ENCODE measurements around the gene IFIT2.
"Not testable (repeated sequence)": the region's sequence is repeated elsewhere in the genome, so short reads cannot be mapped to it uniquely, and the experiment has no call there.

The IFIT2 gene

DNA sequence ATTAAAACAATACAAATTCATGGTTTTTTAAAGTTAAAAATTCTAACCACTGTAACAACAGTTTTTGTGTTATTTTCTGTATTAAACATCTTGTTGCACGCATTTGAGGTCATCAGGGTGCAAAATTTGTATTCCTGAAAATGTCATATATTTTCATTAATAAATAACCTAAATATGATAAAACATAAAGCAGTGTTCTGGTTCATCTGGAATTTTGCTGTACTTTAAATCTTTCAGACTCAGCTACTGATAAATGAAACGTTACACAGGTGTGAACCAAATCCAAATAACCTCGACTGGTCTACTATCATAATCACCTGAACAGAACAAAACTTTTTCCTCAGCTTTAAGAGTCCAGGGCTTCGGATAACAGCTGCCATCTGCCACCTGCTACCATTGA lies 6.9 kb downstream of the IFIT2 start:
- DNase-seq = no peak

DNA sequence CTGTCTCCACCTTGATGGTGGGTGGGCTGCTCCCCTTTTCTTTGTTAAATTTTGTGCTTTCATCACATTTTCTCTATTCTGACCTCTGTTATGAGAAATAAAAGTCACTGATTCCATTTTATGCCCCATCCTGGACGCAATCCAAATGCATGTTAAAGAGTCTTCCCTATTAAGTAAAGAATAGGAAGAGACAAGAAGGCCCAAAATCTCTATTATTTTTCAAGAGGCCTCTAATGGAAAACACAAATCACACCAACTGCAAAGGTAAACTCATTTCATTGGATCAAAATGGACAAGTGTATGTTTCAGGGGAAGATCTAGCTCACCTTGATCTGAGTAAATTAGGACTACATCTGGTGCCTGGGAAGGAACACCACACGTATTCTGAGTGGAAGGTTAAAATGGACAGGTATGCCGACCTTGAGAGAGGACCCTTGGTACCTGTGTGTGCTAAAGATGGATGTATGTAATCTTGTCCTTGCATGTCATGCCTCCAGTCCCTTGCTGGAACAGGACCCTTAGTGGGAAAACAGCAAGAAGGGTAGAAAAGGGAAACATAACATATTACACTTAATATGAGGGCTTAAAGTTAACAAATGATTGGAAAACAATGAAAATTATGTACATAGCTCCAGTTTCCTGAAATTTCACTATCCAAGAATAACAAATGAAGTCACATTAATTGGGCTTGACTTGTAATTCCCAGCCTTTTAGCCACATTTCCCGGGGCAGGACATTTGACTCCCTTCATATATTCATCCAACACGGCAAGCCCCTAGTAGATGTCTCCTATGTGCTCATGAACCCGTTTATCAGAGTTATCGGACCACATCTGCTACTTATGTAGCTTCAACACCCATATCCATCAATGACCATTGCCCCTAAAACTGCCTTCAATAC lies 7.6 kb downstream of the IFIT2 start:
- DNase-seq = no peak

DNA sequence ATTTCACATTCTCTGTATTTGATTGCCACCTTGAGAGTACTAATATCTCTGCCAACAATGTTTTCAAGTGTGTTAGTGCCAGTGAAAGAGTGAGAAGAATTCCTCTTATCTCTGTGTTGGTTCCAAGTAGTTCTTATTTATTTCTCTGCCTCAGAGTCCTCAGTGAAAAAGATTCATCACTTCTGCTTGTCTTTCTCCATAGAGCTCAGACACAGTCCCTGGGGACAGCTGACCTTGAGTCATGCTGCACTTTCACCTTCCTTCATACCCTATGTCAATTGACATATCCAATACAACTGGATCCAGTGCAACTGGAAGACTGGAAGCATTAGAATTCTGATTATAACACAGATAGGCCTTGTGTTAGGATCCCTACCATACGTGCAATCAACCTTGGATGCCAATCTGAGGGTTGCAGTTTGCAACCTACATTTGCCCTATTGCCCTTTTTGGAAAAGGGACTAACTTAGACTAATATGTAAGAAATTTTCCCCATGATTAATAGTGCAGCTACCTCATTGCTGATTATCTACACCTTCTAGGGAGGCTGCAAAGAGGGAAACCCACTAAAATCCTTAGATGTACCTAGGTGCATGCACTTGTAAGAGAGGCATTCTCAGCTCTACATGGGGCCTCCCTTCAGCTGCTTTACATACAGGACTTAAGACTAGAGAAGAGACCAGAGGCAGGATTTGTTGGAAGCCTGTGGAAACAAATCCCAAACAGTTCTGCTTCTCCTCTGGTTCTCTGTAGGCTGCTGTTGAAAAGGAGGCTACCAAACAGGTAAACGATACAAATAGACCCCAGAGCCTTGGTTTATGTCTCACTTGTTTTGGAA lies 8.4 kb downstream of the IFIT2 start:
- DNase-seq = no peak

DNA sequence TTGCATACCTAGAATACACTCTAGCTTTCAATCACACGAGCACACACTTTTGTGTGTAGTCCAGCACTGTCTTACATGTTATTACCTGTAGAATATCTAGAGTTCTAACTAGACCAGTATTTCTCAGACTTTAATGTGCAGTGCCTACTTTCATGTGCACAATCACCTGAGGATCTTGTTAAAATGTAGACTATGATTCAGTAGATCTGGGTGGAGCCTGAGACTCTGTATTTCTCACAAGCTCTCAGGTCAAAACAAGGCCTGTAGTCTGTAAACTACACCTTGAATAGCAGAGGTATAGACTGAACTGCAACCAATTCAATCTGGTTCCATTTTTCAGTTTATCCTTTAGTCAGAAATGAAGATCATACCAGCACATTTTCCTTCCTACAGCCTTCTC lies 11.1 kb downstream of the IFIT2 start:
- no peak for DNase-seq

DNA sequence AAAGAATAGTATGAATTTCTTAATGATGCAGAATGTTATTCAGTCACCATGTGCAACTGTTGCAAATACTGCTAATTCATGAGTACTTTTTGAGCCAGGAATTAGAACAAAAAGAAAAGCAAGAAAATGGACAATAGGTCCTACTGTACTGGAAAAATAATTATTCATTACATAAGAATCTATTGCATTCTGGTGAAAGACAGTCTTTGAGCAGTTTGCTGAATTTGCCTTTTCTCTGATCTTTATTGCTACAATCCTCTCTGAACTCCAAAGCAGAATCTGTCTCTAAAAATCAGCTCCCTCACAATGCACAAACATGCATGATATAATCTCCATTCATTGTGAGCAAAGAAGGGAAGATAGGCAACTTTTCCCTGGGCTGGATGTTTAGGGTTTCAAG lies 12.8 kb downstream of the IFIT2 start:
- no peak for DNase-seq

DNA sequence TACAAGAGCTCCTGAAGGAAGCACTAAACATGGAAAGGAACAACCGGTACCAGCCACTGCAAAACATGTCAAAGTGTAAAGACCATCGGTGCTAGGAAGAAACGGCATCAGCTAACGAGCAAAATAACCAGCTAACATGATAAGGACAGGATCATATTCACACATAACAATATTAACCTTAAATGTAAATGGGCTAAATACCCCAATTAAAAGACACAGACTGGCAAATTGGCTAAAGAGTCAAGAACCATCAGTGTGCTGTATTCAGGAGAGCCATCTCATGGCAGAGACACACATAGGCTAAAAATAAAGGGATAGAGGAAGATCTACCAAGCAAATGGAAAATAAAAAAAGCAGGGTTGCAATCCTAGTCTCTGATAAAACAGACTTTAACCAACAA lies 16.2 kb downstream of the IFIT2 start:
- DNase-seq = not testable (repeated sequence)

DNA sequence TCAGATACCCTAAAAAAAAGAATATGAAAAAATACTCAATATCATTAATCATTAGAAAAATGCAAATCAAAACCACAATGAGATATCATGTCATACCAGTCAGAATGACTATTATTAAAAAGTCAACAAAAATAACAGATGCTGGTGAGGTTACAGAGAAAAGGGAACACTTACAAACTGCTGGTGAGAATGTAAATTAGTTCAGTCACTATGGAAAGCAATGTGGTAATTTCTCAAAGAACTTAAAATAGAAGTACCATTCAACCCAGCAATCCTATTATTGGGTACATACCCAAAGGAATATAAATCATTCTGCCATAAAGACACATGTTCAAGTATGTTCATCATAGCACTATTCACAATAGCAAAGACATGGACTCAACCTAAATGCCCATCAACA lies 23.2 kb downstream of the IFIT2 start:
- DNase-seq = not testable (repeated sequence)

DNA sequence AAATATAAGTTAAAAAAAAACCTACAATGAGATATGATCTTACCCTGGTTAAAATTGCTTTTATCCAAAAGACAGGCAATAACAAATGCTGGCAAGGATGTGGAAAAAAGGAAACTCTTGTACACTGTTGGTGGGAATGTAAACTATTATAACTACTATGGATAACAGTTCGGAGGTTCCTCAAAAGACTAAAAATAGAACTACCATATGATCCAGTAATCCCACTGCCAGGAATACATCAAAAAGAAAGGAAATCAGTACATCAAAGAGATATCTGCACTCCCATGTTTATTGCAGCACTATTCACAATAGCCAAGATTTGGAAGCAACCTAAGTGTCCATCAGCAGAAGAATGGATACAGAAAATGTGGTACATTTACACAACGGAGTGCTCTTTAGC lies 24.0 kb downstream of the IFIT2 start:
- DNase-seq = not testable (repeated sequence)

DNA sequence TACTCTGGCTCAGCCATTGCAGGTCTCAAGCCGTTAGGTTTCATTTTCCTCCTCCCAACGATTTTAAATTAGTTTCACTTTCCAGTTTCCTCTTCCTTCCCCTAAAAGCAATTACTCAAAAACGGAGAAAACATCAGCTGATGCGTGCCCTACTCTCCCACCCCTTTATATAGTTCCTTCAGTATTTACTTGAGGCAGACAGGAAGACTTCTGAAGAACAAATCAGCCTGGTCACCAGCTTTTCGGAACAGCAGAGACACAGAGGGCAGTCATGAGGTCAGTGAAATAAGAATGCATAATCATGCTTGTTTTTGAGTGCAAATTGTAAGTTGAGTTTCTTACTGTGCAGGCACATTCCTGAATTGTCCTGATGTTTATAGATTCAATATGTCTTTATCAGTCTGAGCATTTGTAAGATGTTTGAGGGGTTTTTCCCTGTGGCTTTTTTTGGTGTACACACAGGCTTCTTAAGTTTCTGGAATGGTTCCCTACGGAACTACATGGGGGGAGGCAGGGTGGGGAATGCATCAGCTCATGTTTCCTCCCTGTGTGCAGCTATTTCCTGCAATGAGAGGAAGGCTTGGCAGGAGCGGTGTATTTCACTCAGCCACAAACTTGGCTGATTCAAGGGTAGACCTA lies 26.1 kb downstream of the IFIT2 start, which contains the start of gene IFIT3:
Gene IFIT3 (plus strand): TSS at position 195 of the 639 bp plus-strand sequence. CDS start 77 bp downstream, at position 272.
- DNase-seq = no peak

DNA sequence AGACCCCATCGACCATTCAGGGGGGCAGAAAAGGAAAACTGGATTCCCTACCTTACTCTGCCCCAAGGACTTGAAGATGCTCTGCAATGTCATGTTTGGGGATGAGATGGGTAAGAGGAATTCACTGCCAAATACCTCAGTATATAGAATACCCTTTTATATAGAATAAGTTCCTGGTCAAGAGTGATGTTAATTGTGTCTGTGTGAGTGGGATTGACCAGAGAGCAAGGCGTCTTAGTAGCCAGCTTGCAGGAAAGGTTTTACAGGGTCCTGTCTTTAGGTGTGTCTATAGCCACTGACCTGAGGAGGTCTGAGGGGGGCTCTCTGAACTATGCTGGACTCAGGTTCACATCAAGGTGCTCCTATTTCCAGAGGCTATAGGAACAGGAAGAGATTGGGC lies 27.3 kb downstream of the IFIT2 start:
- DNase-seq = no peak

DNA sequence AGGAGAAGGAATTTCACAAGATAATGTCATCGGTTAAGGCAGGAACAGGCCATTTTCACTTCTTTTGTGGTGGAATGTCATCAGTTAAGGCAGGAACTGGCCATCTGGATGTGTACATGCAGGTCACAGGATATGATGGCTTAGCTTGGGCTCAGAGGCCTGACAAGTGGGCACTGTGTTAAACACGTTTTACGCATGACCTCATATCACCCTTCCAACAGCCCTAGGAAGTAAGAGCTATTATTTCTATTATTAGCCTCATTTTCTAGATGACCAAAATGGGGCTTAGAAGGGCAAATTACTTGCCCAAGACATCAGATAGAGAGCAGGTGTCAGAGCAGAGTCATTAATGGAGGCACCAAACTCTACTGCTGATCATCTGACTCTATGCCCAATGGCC lies 28.2 kb downstream of the IFIT2 start:
- DNase-seq = not testable (repeated sequence)

DNA sequence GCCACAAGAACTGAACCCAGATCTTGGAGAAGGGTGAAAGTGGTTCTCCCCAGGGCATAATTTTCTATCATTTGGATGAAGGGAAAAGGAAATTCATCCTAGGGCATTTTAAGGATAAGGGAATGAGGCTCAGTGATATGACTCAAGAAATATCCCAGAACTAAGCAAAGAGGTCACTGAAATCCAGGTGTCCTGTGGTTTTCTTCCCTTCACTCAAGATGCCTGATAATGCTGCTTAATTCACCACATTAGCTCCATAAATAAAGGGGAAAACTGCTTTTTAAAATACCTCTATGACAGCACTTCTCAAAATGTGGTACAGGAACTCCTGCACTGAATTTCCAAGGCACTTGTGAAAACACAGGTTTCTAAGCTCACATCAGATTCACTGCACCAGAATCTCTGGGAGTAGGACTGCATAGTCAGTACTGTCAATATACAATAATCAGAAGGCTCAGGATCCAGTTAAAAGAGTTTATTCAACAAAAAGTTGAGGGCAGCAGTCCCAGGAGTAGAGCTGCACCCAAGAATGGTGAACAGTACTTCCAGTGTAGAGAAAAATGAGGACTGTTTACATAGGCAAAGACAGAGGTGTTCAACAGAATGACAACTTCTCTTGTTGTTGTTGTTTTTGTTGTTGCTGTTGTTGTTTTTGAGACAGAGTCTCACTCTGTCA lies 28.8 kb downstream of the IFIT2 start:
- DNase-seq = no peak

DNA sequence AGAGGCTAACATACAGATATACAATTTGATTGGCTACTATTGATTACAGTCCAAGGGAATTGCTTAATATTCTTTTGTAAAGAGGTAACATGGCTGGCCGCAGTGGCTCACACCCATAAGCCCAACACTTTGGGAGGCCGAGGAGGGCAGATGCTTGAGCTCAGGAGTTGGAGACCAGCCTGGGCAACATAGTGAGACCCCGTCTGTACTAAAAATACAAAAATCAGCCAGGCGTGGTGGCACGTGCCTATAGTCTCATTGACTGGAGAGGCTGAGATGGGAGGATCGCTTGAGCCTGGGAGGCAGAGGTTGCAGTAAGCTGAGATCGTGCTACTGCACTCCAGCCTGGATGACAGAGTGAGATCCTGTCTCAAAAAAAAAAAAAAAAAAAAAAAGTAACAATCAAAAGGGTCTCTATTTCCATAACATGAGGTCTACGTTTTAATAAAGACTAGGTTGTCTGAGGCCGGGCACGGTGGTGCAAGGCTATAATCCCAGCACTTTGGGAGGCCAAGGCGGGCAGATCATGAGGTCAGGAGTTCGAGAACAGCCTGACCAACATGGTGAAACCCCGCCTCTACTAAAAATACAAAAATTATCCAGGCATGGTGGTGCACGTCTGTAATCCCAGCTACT lies 29.8 kb downstream of the IFIT2 start:
- DNase-seq = not testable (repeated sequence)

DNA sequence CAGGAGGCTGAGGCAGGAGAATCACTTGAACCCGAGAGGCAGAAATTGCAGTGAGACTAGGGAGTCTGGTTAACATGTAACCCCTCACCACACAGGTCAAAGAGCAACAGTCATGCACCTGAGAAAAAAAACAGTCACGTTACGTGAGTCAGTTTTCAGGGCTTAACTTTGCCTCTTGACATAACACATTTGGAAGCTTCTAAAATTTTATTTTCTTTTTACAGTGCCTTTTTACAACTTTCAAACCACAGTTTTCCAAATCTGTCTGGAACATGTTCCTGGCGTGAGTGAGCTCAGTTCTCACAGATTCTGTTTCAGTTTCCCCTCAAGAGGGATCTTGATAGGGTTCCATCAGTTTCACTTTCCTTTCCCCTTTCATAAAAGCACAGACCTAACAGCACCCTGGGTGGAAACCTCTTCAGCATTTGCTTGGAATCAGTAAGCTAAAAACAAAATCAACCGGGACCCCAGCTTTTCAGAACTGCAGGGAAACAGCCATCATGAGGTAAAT lies 30.3 kb downstream of the IFIT2 start:
- DNase-seq = no peak

DNA sequence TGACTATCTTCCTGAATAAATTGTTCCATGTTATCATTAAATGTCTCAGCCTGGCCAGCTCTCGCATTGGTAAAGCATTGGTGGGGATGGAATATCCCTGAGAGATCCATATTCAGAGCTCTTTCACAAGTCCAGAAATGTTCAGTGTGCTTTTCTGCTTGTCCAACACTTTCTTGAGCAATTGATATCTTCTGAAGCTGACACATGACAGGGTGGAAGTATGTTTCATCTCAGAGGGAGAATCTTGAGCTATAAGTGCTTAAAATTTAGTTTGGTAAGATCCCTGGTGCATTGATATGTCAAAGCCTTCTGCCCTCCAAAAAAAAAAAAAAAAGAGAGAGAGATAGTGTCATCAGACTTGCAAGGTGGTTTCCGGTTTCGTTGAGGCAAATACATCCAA lies 33.4 kb downstream of the IFIT2 start:
- DNase-seq = no peak

DNA sequence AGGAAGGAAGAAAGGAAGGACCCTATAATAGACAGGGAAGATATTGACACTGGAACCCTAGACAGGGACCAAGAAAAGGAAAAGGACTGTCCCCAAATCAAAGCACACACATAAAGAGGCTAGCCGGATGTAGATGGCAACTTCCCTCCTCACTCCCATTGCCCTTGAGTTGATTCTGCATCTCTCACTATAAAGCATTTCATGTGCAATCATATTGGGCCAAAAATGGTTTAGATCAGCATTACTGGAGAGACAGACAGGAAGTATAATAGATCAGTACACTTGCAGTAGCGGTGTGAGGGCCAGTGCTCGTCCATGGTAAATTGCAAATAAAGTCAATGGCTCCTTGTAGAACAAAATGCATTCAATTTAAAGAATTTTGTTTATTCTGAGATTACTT lies 34.4 kb downstream of the IFIT2 start:
- DNase-seq = no peak

DNA sequence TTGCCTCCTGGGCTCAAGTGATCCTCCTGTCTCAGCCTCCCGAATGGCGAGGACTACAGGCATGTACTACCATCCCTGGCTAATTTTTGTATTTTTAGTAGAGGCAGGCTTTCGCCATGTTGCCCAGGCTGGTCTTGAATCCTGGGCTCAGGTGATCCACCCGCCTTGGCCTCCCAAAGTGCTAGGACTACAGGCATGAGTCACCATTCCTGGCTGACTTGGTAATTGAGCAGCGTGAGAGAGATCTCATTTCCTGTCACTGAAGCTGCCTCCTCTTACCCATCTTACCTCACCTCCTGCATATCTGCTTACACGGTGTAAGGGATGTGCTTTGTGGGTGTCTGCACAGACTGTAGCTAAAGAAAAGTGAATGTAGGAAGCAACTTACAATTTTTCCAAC lies 35.6 kb downstream of the IFIT2 start:
- no peak for DNase-seq

DNA sequence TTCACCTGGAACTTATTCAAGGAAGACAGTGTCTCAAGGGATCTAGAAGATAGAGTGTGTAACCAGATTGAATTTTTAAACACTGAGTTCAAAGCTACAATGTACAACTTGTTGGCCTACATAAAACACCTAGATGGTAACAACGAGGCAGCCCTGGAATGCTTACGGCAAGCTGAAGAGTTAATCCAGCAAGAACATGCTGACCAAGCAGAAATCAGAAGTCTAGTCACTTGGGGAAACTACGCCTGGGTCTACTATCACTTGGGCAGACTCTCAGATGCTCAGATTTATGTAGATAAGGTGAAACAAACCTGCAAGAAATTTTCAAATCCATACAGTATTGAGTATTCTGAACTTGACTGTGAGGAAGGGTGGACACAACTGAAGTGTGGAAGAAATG lies 36.9 kb downstream of the IFIT2 start:
- no peak for DNase-seq

DNA sequence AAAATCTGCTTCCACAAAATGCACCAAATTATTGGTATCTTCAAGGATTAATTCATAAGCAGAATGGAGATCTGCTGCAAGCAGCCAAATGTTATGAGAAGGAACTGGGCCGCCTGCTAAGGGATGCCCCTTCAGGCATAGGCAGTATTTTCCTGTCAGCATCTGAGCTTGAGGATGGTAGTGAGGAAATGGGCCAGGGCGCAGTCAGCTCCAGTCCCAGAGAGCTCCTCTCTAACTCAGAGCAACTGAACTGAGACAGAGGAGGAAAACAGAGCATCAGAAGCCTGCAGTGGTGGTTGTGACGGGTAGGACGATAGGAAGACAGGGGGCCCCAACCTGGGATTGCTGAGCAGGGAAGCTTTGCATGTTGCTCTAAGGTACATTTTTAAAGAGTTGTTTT lies 38.0 kb downstream of the IFIT2 start:
- no peak for DNase-seq

DNA sequence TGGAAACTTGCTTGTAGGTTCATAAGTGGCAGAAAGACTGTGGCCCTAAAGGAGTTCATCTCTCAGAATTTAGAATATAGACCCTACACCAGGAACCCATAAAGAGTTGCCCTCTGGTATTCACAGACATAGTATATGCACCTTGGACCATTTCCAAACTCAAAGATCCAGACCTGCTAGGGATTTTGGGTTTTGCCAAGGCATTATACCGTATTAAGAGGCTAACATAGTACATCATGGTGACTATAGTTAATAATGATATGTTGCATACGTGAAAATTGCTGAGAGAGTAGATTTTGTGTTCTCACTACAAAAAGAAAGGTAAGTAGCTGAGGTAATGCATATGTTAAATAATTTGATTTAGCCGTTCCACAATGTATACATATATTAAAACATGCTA lies 39.8 kb downstream of the IFIT2 start:
- DNase-seq = no peak

DNA sequence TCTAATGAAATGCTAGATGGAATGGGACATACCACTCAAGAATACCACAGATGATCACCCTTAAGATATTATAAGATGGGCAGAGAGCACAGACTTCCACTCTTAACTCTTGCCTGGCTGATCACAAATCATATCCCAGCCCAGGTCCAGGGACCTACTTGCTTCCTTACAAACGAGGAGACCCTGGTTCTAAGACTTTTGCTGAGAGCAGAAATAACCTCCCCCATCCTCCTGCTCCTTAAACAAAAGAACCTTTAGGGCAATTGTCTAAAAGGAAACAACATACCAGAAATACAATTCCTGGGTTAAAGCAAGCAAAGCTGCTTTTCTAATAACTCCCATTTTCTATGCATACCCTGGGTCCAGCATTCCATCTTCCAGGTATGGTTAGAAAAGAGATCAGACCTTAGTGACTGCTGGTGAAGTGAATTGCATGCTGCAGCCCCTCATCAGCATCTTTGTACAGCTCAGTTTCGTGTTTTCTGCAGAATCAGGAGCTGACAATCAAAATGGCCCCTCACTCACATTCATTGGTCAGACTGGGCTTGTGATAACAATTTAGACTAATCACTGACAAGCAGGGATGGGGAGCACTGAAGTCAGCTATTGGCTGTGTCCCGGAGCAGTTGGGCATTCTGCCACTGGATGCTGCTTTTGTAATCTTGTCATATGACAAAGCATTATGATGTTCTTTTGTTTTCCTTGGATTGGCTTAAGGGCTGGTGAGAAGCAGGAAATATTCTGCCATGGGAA lies 40.5 kb downstream of the IFIT2 start:
- DNase-seq = no peak

All from NCI-H1694 (cell line).